Activated T-helper 9 cell treated with anti-CD3 and anti-CD28 coated beads, Interleukin-2, amount 50 U/mL, for 16 hours (primary cell): ENCODE data around the gene TRPM1.

Experiments
- DNase-seq: peaks from one replicate; pipeline ENCODE4 v3.0.0-alpha.2; 2020; ENCODE audit warnings: low read depth

Gene TRPM1

GRCh38 chr15:31049111-31049510, 52.4 kb downstream of the TRPM1 start:
- no peak for DNase-seq

GRCh38 chr15:31047437-31047836, 54.1 kb downstream of the TRPM1 start:
- DNase-seq: no peak

- no peak for DNase-seq
Observed at GRCh38 chr15:31046759-31047359, 54.7 kb downstream of the TRPM1 start.

DNA sequence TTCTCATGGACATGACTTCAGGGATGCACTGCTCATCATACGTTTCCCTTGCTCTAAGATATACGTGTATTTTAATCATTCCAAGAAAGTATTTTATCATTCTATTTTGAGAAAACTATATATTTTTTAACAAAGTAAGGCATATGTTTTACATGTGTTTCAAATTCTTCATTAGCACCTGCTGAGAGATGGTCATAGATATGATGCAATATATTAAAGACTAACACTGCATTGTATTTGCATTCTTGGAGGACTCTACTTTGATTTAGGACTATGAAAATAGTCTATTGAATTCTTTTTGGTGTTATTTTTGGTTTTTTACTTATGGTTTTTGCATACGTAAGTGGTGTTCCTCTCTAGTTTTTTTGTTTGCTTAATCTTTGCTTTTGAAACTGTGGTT, 55.9 kb downstream of the TRPM1 start:
- no peak for DNase-seq

- no peak for DNase-seq
Observed at GRCh38 chr15:31042751-31043150, 58.8 kb downstream of the TRPM1 start.

DNA sequence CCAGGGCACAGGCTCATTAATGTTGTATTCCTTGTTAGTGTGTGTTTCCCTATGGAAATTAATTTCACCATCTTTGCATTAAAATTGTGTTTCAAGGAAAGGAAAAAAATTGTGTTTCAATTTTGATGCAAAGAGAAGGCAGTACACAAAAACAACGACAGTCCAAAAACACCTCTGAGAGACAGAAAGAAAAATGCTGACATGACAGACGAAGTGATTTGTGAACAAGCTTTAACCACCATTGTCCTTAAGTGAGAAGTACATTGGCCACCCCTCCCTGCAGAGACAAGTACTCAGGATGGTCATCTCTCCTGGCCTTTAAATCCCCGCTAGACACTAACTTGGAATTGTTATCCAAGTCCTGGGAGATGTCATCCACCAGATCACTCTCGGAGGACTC, 59.9 kb downstream of the TRPM1 start:
- no peak for DNase-seq

DNA sequence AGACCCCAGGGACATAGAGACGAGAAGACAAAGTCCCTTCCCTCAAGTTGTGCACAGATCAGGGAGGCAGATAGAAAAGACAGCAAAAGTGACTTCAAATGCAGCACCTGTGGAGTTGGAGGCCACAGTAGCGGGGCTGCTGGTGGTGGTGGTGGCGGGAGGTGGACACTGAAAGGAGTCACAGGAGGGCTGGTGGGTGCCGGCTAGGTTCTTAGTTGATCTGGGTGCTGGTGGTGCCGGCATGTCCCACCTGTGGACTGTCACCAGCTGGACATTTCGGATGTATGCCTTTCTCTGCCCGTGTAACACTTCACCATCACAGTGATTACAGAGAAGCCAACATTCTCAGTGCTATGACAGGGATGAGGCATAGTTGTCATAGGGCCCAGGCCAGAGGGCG, 60.9 kb downstream of the TRPM1 start:
- DNase-seq: no peak

- no peak for DNase-seq
Observed at GRCh38 chr15:31039961-31040360, 61.6 kb downstream of the TRPM1 start.

GRCh38 chr15:31037731-31038477, 63.6 kb downstream of the TRPM1 start:
- DNase-seq: no peak

- no peak for DNase-seq
Observed at GRCh38 chr15:31036783-31037182, 64.7 kb downstream of the TRPM1 start.

DNA sequence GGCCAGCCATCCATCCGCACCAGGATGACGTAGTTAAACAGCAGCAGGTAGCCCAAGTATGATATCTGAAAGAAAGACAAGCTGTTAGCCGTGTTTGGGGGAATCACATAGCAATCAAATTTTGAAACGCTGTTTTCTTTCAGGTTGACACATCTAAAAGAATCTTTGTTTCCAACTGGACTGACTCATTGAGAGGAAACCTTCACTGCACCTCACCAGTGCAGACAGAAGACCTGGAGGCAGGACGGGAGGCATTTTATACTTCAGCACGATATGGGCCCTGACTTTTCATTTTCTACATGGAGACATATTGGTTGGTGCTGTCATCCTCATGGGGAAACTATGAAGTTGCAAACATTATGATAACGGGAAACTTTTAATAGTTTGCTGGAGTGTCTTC, 65.9 kb downstream of the TRPM1 start:
- no peak for DNase-seq

DNA sequence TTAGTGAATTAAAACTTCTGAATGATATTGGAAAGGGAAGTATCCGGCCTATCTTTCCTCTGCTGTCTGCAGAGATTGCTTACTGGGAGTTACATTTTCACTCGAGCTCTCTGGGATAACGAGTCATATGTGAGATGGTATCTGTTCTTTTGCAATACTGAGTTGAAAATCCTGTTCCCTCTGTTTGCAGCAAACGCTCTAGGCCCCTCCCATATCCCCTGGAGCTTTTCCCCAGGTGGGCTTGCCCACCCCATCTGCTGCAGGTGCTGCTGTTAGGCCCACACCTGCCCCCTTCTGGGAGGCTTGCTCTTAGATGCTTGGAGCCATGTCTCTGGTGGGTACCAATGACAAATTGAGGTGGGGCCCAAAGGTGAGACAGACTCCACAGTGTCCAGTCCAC, 67.4 kb downstream of the TRPM1 start:
- no peak for DNase-seq

DNA sequence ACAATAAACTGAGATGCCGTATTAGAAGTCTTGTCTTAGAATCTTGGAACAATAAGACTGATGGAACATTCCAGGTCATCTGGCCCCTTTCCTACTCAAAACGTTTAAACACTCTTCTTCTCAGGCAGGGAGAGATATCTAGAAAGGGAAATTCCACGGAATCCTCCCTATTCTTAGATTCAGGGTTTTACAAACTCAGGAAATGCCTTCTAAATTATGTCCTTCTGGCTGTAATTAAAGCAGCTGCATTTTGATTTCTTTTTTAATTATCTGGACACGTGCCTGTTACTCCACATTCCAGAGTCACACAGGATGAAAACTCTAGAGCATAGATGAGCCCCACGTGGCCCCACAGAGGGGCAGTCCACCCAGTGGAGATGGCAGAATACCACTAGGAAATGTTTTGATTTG, 68.6 kb downstream of the TRPM1 start:
- no peak for DNase-seq

GRCh38 chr15:31031471-31032067, 70.0 kb downstream of the TRPM1 start:
- no peak for DNase-seq

DNA sequence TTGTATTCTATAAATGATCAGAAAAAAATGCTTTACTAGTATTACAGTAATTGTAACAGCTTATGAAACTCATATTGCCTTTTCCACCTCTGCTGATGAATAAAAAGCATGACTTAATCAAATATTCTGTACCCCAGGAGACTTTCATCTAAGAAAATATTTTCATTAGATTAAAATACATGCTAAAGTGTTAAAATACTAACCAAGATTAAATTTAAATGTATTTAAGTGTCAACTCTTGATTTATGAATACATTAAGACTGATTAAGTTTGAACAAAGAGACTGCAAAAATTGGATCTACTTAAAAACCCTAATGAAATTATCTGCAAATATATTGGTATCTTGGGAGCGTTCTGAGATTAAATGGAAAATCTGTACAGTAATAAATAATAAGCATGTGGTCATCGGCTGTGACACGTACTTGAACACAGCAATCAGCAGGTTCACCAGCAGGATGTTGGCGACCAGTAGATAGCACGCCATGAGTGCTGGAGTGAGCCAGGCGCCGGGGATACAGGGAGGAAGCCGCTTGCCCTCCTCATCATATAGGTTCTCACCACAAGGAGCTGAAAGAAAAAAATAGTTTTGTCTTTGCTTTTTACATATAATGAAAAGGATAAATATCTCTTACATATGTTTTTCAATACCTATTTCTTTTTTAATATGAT, 73.5 kb downstream of the TRPM1 start:
- no peak for DNase-seq

DNA sequence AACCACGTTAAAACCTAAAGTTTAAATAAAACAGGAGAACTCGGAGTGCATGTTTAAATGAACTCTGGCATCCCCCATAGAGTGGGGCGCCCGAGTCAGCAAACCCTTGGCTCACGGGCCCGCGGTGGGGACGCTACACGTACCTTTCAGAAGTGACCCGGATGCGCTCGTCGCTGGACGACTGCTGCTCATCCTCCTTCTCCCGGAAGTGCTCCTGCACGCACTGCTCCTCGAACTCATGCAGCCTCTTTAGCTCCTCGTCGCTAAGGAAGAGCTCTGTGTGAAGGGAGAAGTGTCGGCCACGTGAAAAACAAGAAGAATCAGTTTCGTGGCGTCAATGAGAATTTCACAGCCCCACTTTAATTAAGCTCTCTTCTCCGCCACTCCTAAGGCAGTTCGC, 75.5 kb downstream of the TRPM1 start:
- DNase-seq: no peak

GRCh38 chr15:31024979-31025378, 76.5 kb downstream of the TRPM1 start:
- no peak for DNase-seq

GRCh38 chr15:31024330-31024729, 77.2 kb downstream of the TRPM1 start:
- DNase-seq: no peak

DNA sequence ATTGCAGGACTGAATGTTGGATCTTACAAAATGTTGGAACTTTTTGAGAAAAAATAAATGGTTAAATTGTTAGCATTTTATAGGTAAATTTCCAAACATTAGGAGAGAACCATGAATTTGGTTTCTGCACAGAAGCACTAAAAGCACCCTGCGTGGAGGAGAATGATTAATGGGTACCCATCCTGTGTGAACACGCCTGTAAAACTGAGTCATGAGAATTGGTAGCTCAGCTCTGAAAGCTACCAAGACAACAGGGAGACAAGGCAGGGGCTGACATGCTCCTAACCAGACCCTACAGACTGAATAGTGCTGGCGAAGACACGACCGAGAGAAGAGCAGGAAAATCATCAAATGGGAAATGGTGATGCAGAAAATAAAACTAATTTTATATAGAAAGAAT, 77.7 kb downstream of the TRPM1 start:
- DNase-seq: no peak

DNA sequence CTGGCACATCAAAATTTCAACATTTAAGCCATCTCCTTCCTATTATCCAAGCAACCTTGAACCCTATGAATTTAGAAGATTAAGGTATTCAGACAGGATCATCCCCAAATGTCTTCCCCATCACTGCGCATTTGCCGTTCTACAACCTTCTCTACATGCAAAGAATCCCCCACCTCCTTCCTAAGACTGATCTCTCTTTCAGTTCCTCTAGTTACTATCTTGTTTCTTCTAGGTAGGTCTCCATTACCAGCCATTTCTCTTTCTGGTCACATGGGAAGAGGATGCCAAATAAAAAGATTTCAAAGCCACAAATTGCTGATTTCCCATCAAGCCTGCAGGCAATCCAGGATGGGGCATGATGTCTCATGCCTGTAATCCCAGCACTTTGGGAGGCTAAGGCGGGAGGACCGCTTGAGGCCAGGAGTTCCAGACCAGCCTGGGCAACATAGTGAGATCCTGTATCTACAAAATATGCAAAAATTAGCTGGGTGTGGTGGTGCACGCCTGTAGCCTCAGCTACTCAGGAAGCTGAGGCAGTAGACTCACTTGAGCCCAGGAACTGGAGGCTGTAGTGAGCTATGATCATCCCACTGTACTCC, 80.4 kb downstream of the TRPM1 start:
- no peak for DNase-seq

GRCh38 chr15:31020542-31020941, 81.0 kb downstream of the TRPM1 start:
- DNase-seq: no peak

- DNase-seq: no peak
Observed at GRCh38 chr15:31019986-31020385, 81.5 kb downstream of the TRPM1 start.

DNA sequence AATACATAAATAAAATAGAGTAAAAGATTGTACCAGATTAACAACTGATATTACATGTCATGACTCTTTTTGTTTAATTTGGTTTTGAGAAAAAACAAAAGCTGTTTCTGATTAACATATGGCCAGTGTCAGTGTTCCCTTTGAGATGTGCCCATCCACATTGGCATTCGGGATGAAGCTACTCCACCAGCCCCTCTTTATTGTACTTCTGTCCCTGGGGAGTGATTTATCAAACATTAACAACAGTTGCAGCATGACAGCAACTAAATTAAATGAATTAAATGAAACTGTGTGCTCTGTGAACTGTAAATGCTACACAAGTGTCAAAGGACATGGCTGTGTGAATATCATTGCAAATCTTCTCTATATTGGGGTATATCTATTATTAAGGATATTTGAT, 84.2 kb downstream of the TRPM1 start:
- no peak for DNase-seq
